CD4-positive, CD25-positive, alpha-beta regulatory T cell (primary cell): ENCODE measurements around the gene ANTXR2. TPM values are rescaled to one million over a fixed set of nuclear protein-coding genes. Genes with fewer than 3 reads are reported as not detected.

Experiments used
- ATAC-seq, 2 donors: fragments of 150-1000 bp; cut with Tn5 transposase; one replicate each; pipeline ENCODE4 v1.10.0; 2021; ENCODE audit warnings: low read depth in 2 of 2, moderate number of reproducible peaks in 2 of 2, moderate library complexity in 1 of 2
- DNase-seq, 3 donors: peaks; one replicate each; pipeline versions ENCODE4 v3.0.0 to v3.0.0-alpha.2; 2012 to 2022; ENCODE audit warnings: mixed read lengths in 1 of 3
- H3K27ac ChIP-seq: one replicate; pipeline ENCODE4 v1.7.0; 2013; ENCODE audit warnings: mild to moderate bottlenecking, low read length; ENCODE audit not compliant: insufficient read depth, poor library complexity, severe bottlenecking
- H3K27me3 ChIP-seq: one replicate; pipeline ENCODE4 v1.7.0; 2013; ENCODE audit warnings: low read length; ENCODE audit not compliant: control insufficient read depth, insufficient read depth
- H3K36me3 ChIP-seq: one replicate; pipeline ENCODE4 v1.7.0; 2013; ENCODE audit warnings: mild to moderate bottlenecking, low read length, moderate library complexity; ENCODE audit not compliant: control insufficient read depth, insufficient read depth
- H3K4me1 ChIP-seq: 2 replicates; pipeline ENCODE4 v1.7.0; 2013; ENCODE audit warnings: mild to moderate bottlenecking, low read length; ENCODE audit not compliant: insufficient read depth, control insufficient read depth, poor library complexity, severe bottlenecking
- H3K4me3 ChIP-seq: one replicate; pipeline ENCODE4 v1.7.0; 2013; ENCODE audit warnings: low read depth, mild to moderate bottlenecking, low read length, moderate library complexity
- H3K9me3 ChIP-seq, 2 experiments: 1 replicate in 1 of 2; 2 replicates in 1 of 2; pipeline ENCODE4 v1.7.0; 2013; ENCODE audit warnings: low read length in 2 of 2, mild to moderate bottlenecking in 1 of 2, moderate library complexity in 1 of 2; ENCODE audit not compliant: control insufficient read depth in 2 of 2
- H3K27ac Mint-ChIP-seq, 3 donors: one replicate each; pipeline ENCODE4 v1.8.0; 2020 to 2022; ENCODE audit warnings: mild to moderate bottlenecking in 3 of 3, mixed read lengths in 3 of 3, moderate library complexity in 2 of 3
- H3K27me3 Mint-ChIP-seq: one replicate; pipeline ENCODE4 v1.8.0; 2022; ENCODE audit warnings: mild to moderate bottlenecking, mixed read lengths
- H3K36me3 Mint-ChIP-seq: one replicate; pipeline ENCODE4 v1.8.0; 2020; ENCODE audit warnings: mixed read lengths
- H3K4me1 Mint-ChIP-seq, 4 donors: one replicate each; pipeline ENCODE4 v1.8.0; 2020 to 2022; ENCODE audit warnings: mixed read lengths in 4 of 4, mild to moderate bottlenecking in 1 of 4
- H3K4me3 Mint-ChIP-seq, 4 donors: one replicate each; pipeline ENCODE4 v1.8.0; 2020 to 2022; ENCODE audit warnings: mild to moderate bottlenecking in 4 of 4, mixed read lengths in 4 of 4, moderate library complexity in 3 of 4
- H3K9me3 Mint-ChIP-seq, 7 donors: one replicate each; pipeline ENCODE4 v1.8.0; 2020 to 2022; ENCODE audit warnings: mixed read lengths in 7 of 7, mild to moderate bottlenecking in 3 of 7, moderate library complexity in 2 of 7
- polyA plus RNA-seq, 4 donors: library from polyadenylated mRNA; unstranded; fragments of 300-500 nt; fragmentation: Illumina TruSeq; gene quantifications; one replicate each; pipeline ENCODE4 v1.2.3, GENCODE V29; 2021
- total RNA-seq: library from RNA; stranded (reverse); gene quantifications from one replicate; pipeline ENCODE4 v1.2.3, GENCODE V29; 2022

Gene ANTXR2
- total and polyA plus RNA-seq, 5 donors from 2014 or later = 66.4 to 117 (median 70.2) TPM

- Histone ChIP-seq H3K4me3 (no peak overlapping the region), H3K27me3 (no peaks in the 10 kb centered on the region), H3K27ac (no peak overlapping the region), H3K9me3 (no peaks in the 10 kb centered on the region), H3K36me3 (no peaks in the 10 kb centered on the region), H3K4me1 (no peaks in the 10 kb centered on the region)
- DNase-seq (no peak), ATAC-seq (no peak)
- Mint-ChIP-seq H3K27me3 (peaks cover 17% of the 10 kb centered on the region), H3K4me3 (no peak overlapping the region), H3K4me1 (no peaks in the 10 kb centered on the region), H3K27ac (no peak overlapping the region), H3K9me3 (no peaks in the 10 kb centered on the region), H3K36me3 (no peaks in the 10 kb centered on the region)
Measured at GRCh38 chr4:79857811-79858210, 215.2 kb downstream of the ANTXR2 start.

GRCh38 chr4:79856196-79856595 is 216.8 kb downstream of the ANTXR2 start:
- Histone ChIP-seq H3K27me3 (no peaks in the 10 kb centered on the region), H3K36me3 (no peaks in the 10 kb centered on the region), H3K27ac (no peak overlapping the region), H3K4me1 (no peaks in the 10 kb centered on the region), H3K9me3 (no peaks in the 10 kb centered on the region), H3K4me3 (no peak overlapping the region)
- Mint-ChIP-seq H3K27ac (no peak overlapping the region), H3K4me3 (no peak overlapping the region), H3K9me3 (no peaks in the 10 kb centered on the region), H3K4me1 (no peaks in the 10 kb centered on the region), H3K36me3 (no peaks in the 10 kb centered on the region), H3K27me3 (peaks cover 23% of the 10 kb centered on the region)
- ATAC-seq = no peak
- no peak for DNase-seq

- H3K4me3 Mint-ChIP-seq = no peak overlapping the region
- H3K4me3 ChIP-seq = no peak overlapping the region
- no peak overlapping the region for H3K27ac Mint-ChIP-seq
- no peaks in the 10 kb centered on the region for H3K36me3 ChIP-seq
- ATAC-seq (no peak), DNase-seq (no peak)
- no peaks in the 10 kb centered on the region for H3K4me1 Mint-ChIP-seq
- peaks cover 23% of the 10 kb centered on the region for H3K27me3 Mint-ChIP-seq
- H3K36me3 Mint-ChIP-seq = no peaks in the 10 kb centered on the region
- H3K27ac ChIP-seq = no peak overlapping the region
- H3K9me3 ChIP-seq = no peaks in the 10 kb centered on the region
- peaks cover 0 to 1% (median 0%) of the 10 kb centered on the region in 7 donors for H3K9me3 Mint-ChIP-seq
- no peaks in the 10 kb centered on the region for H3K4me1 ChIP-seq
- H3K27me3 ChIP-seq = peaks cover 3% of the 10 kb centered on the region
Measured at GRCh38 chr4:79854856-79855502, 218.1 kb downstream of the ANTXR2 start.

GRCh38 chr4:79852305-79852730 is 220.7 kb downstream of the ANTXR2 start:
- Mint-ChIP-seq H3K4me1 (no peaks in the 10 kb centered on the region), H3K36me3 (no peaks in the 10 kb centered on the region), H3K4me3 (no peak overlapping the region), H3K9me3 (peaks cover 0 to 1% (median 0%) of the 10 kb centered on the region in 7 donors), H3K27me3 (peaks cover 23% of the 10 kb centered on the region), H3K27ac (no peak overlapping the region)
- Histone ChIP-seq H3K4me1 (no peaks in the 10 kb centered on the region), H3K36me3 (no peaks in the 10 kb centered on the region), H3K9me3 (no peaks in the 10 kb centered on the region), H3K27ac (no peak overlapping the region), H3K27me3 (peaks cover 5% of the 10 kb centered on the region), H3K4me3 (no peak overlapping the region)
- DNase-seq (no peak), ATAC-seq (no peak)

GRCh38 chr4:79851625-79852304 is 221.3 kb downstream of the ANTXR2 start:
- Histone ChIP-seq H3K4me3 (no peak overlapping the region), H3K27ac (no peak overlapping the region), H3K27me3 (peaks cover 5% of the 10 kb centered on the region), H3K4me1 (no peaks in the 10 kb centered on the region), H3K36me3 (no peaks in the 10 kb centered on the region), H3K9me3 (no peaks in the 10 kb centered on the region)
- Mint-ChIP-seq H3K9me3 (peaks cover 0 to 1% (median 0%) of the 10 kb centered on the region in 7 donors), H3K4me1 (no peaks in the 10 kb centered on the region), H3K27me3 (peaks cover 29% of the 10 kb centered on the region), H3K4me3 (no peak overlapping the region), H3K27ac (no peak overlapping the region), H3K36me3 (no peaks in the 10 kb centered on the region)
- ATAC-seq (no peak), DNase-seq (no peak)

Other genes with a start within 250 kb of the ANTXR2 start
- 31.7 TPM for gene PRDM8, start 124.3 kb upstream of the ANTXR2 start, total RNA-seq
- 1 to 10 TPM; 2.0 to 4.7 (median 3.6) TPM for gene PRDM8, start 124.3 kb upstream of the ANTXR2 start, polyA plus RNA-seq
- not detected for gene FGF5, start 193.4 kb upstream of the ANTXR2 start, total RNA-seq
- gene FGF5, start 193.4 kb upstream of the ANTXR2 start, polyA plus RNA-seq = not detected